ENCODE measurements around the gene WRAP53.

Gene WRAP53

DNA sequence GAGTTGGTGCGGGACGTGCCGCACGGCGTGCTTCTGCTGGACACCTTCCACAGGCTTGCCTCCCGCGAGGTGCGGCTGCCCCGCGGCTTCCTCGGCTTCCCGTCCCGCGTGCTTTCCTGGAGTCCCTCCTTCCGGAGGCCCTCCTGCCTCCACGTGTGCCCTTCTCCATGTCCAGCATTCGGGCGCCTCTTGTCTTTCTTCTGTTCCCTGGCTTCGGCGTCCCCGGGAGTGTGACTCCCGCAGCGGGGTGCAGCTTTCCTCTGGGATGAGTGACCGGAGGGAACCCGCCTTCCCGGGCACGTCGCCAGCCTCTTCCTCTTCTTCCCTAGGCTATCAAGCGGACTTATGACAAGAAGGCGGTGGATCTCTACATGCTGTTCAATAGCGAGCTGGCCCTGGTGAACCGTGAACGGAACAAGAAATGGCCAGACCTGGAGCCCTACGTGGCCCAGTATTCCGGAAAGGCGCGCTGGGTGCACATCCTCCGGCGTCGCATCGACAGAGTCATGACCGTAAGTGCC, 52.3 kb downstream of the WRAP53 start:
- no peak overlapping the region for H3K4me3 ChIP-seq
- no peak overlapping the region for H3K9ac ChIP-seq (ENCODE audit: insufficient read length)
- DNase-seq (ENCODE audit: low read depth, low spot score), result no peak
- no peaks in the 10 kb centered on the region for H3K36me3 ChIP-seq (ENCODE audit: insufficient read depth, low read length)
- H3K27ac ChIP-seq, result no peak overlapping the region
- TF ChIP-seq EZH2 (IDR thresholded peaks at IDR 0.05), result no peak
- no peak for TF ChIP-seq POLR2AphosphoS5 (IDR thresholded peaks at IDR 0.05; ENCODE audit: borderline replicate concordance, low read depth, low read length)
- TF ChIP-seq FOXP2 (optimal IDR thresholded peaks at IDR 0.05; ENCODE audit: control extremely low read depth, extremely low read length, insufficient read depth), result no peak
- no peaks in the 10 kb centered on the region for H3K9me3 ChIP-seq (ENCODE audit: low read depth, low read length)

GRCh38 chr17:7742729-7743128, 54.5 kb downstream of the WRAP53 start:
- TF ChIP-seq FOXP2 (optimal IDR thresholded peaks at IDR 0.05; ENCODE audit: control extremely low read depth, extremely low read length, insufficient read depth), result no peak
- TF ChIP-seq EZH2 (IDR thresholded peaks at IDR 0.05), result no peak
- no peak for TF ChIP-seq POLR2AphosphoS5 (IDR thresholded peaks at IDR 0.05; ENCODE audit: borderline replicate concordance, low read depth, low read length)
- Histone ChIP-seq H3K9me3 (ENCODE audit: low read depth, low read length) (no peaks in the 10 kb centered on the region), H3K36me3 (ENCODE audit: insufficient read depth, low read length) (no peaks in the 10 kb centered on the region), H3K27ac (no peak overlapping the region), H3K4me3 (no peak overlapping the region), H3K9ac (ENCODE audit: insufficient read length) (no peak overlapping the region)
- DNase-seq (ENCODE audit: low read depth, low spot score), result no peak

DNA sequence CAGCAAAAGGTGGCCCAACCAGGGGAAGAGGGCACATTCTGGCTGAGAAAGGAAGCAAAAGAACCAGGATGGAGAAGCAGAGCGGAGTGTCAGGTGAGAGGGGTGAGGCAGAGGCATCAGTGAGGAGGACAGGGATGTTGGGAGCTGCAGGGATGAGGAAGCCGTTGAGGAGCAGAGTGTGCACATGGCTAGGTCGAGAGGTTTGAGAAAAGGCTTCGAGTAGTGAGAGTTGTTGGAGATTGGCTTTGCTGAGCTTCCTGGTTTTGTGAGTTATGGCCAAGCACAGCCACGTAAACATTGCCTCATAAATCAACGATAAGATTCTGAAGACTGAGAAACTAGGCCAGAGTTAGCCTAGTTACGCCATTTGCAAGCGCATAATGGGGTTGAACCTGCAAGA, 56.1 kb downstream of the WRAP53 start:
- Histone ChIP-seq H3K9me3 (ENCODE audit: low read depth, low read length) (no peaks in the 10 kb centered on the region), H3K4me3 (no peak overlapping the region), H3K27ac (no peak overlapping the region), H3K36me3 (ENCODE audit: insufficient read depth, low read length) (no peaks in the 10 kb centered on the region), H3K9ac (ENCODE audit: insufficient read length) (no peak overlapping the region)
- DNase-seq (ENCODE audit: low read depth, low spot score), result no peak
- no peak for TF ChIP-seq POLR2AphosphoS5 (IDR thresholded peaks at IDR 0.05; ENCODE audit: borderline replicate concordance, low read depth, low read length)
- no peak for TF ChIP-seq FOXP2 (optimal IDR thresholded peaks at IDR 0.05; ENCODE audit: control extremely low read depth, extremely low read length, insufficient read depth)
- no peak for TF ChIP-seq EZH2 (IDR thresholded peaks at IDR 0.05)

GRCh38 chr17:7745748-7746470, 57.6 kb downstream of the WRAP53 start:
- H3K9ac ChIP-seq (ENCODE audit: insufficient read length), result no peak overlapping the region
- peak overlapping the region; percentile 62 for H3K27ac ChIP-seq
- DNase-seq (ENCODE audit: low read depth, low spot score), result no peak
- no peaks in the 10 kb centered on the region for H3K36me3 ChIP-seq (ENCODE audit: insufficient read depth, low read length)
- TF ChIP-seq POLR2AphosphoS5 (IDR thresholded peaks at IDR 0.05; ENCODE audit: borderline replicate concordance, low read depth, low read length), result no peak
- TF ChIP-seq EZH2 (IDR thresholded peaks at IDR 0.05), result no peak
- TF ChIP-seq FOXP2 (optimal IDR thresholded peaks at IDR 0.05; ENCODE audit: control extremely low read depth, extremely low read length, insufficient read depth), result no peak
- H3K9me3 ChIP-seq (ENCODE audit: low read depth, low read length), result no peaks in the 10 kb centered on the region
- H3K4me3 ChIP-seq, result no peak overlapping the region

- Histone ChIP-seq H3K4me3 (peak overlapping the region; percentile 61), H3K36me3 (ENCODE audit: insufficient read depth, low read length) (no peaks in the 10 kb centered on the region), H3K9ac (ENCODE audit: insufficient read length) (peak overlapping the region; percentile 58), H3K27ac (peak overlapping the region; percentile 80), H3K9me3 (ENCODE audit: low read depth, low read length) (no peaks in the 10 kb centered on the region)
- TF ChIP-seq FOXP2 (optimal IDR thresholded peaks at IDR 0.05; ENCODE audit: control extremely low read depth, extremely low read length, insufficient read depth), result no peak
- TF ChIP-seq POLR2AphosphoS5 (IDR thresholded peaks at IDR 0.05; ENCODE audit: borderline replicate concordance, low read depth, low read length), result no peak
- TF ChIP-seq EZH2 (IDR thresholded peaks at IDR 0.05), result no peak
- no peak for DNase-seq (ENCODE audit: low read depth, low spot score)
These were observed 59.4 kb downstream of the WRAP53 start for GRCh38 chr17:7747635-7748071.

DNA sequence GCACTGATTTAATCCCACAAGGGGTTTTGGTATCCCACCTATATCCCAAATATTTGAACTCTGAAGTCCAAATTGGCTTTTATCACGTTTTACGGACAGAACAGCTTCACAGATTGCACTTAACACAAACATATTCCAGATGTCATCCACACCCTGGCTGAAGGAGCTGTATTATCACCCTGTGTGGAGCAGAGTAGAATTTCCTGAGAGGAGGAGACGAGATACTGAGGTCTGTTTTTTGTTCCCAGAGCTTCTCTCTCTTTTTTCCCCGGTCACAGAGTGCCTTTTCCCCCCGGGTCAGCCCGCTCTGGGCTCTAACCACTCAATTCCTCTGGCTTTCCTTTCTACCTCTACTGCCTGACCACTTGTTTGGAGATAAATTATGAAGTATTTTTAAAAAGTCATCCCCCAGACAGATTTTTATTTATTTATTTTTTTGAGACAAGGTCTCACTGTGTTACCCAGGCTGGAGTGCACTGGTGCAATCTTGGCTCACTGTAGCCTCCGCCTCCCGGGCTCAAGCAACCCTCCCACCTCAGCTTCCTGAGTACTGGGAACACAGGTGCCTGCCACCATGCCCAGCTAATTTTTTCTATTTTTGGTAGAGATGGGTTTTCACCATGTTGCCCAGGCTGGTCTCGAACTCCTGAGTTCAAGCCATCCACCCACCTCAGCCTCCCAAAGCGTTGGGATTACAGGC, 59.9 kb downstream of the WRAP53 start:
- Histone ChIP-seq H3K4me3 (peak overlapping the region; percentile 61), H3K9ac (ENCODE audit: insufficient read length) (peak overlapping the region; percentile 58), H3K36me3 (ENCODE audit: insufficient read depth, low read length) (no peaks in the 10 kb centered on the region), H3K27ac (peak overlapping the region; percentile 80), H3K9me3 (ENCODE audit: low read depth, low read length) (no peaks in the 10 kb centered on the region)
- TF ChIP-seq POLR2AphosphoS5 (IDR thresholded peaks at IDR 0.05; ENCODE audit: borderline replicate concordance, low read depth, low read length) (no peak), FOXP2 (optimal IDR thresholded peaks at IDR 0.05; ENCODE audit: control extremely low read depth, extremely low read length, insufficient read depth) (no peak), EZH2 (IDR thresholded peaks at IDR 0.05) (no peak)
- no peak for DNase-seq (ENCODE audit: low read depth, low spot score)

- H3K9me3 ChIP-seq (ENCODE audit: low read depth, low read length), result no peaks in the 10 kb centered on the region
- H3K9ac ChIP-seq (ENCODE audit: insufficient read length), result no peak overlapping the region
- DNase-seq (ENCODE audit: low read depth, low spot score), result no peak
- no peak for TF ChIP-seq FOXP2 (optimal IDR thresholded peaks at IDR 0.05; ENCODE audit: control extremely low read depth, extremely low read length, insufficient read depth)
- no peak for TF ChIP-seq EZH2 (IDR thresholded peaks at IDR 0.05)
- no peak for TF ChIP-seq POLR2AphosphoS5 (IDR thresholded peaks at IDR 0.05; ENCODE audit: borderline replicate concordance, low read depth, low read length)
- H3K4me3 ChIP-seq, result no peak overlapping the region
- H3K27ac ChIP-seq, result no peak overlapping the region
- H3K36me3 ChIP-seq (ENCODE audit: insufficient read depth, low read length), result no peaks in the 10 kb centered on the region
These were observed 62.1 kb downstream of the WRAP53 start for GRCh38 chr17:7750321-7750821.

Measured in SK-N-MC (cell line).